AG04450 (cell line): ENCODE data around the gene DPY30. TPM values are rescaled to one million over a fixed set of nuclear protein-coding genes. Genes with fewer than 3 reads are reported as not detected.
"Not testable (repeated sequence)": the region's sequence is repeated elsewhere in the genome, so short reads cannot be mapped to it uniquely, and the experiment has no call there.

Experiments used
- CTCF ChIA-PET: fragments of 300-600, 350-600 bp; formaldehyde crosslinking; extraction: SDS; loops from one replicate; lab custom pipeline; 2022; ENCODE audit warnings: antibody characterized with exemption, inconsistent platforms; lab: Charles Lee
- POLR2A ChIA-PET: fragments of 350-600 bp; formaldehyde crosslinking; extraction: SDS; loops from one replicate; lab custom pipeline; 2021; ENCODE audit warnings: antibody characterized with exemption, inconsistent platforms; lab: Yijun Ruan, JAX
- DNase-seq: peaks from one replicate; pipeline ENCODE4 v3.0.0-alpha.2; 2011; ENCODE audit warnings: low read depth, low spot score
- H3K27ac ChIP-seq: one replicate; pipeline ENCODE4 v1.5.1; 2012; ENCODE audit warnings: low read depth, low read length, control low read depth
- H3K27me3 ChIP-seq: one replicate; pipeline ENCODE4 v1.6.0; 2012; ENCODE audit warnings: low read length; ENCODE audit not compliant: control insufficient read depth, insufficient read depth
- H3K4me3 ChIP-seq: 2 replicates; pipeline ENCODE4 v1.5.1; 2011; ENCODE audit warnings: mild to moderate bottlenecking, low read depth, low read length, control low read depth
- H3K9me3 ChIP-seq: 2 replicates; pipeline ENCODE4 v1.5.1; 2012; ENCODE audit warnings: low read length; ENCODE audit not compliant: control insufficient read depth, insufficient read depth
- polyA plus RNA-seq: library from polyadenylated mRNA; depleted of rRNA; stranded (reverse); fragments of >200 nt; gene quantifications from 2 replicates; pipeline ENCODE4 v1.2.3, GENCODE V29; 2011
- TF ChIP-seq, protein P1 (sequence below): IDR thresholded peaks from 2 replicates; pipeline ENCODE4 v1.5.1; 2011; ENCODE audit warnings: low read depth, low read length, control low read depth, inconsistent platforms

DPY30 gene
- polyA plus RNA-seq, 1 experiment: 104 TPM

GRCh38 chr2:32060266-32060665 lies 20.7 kb upstream of the DPY30 start:
- DNase-seq: no peak
- Histone ChIP-seq H3K9me3 (no peaks in the 10 kb centered on the region; the same call in 1 of the 2 replicates), H3K27me3 (no peaks in the 10 kb centered on the region), H3K27ac (no peak overlapping the region), H3K4me3 (no peak overlapping the region)
- CTCF ChIA-PET: no interaction called here
- POLR2A ChIA-PET: no interaction called here
- TF ChIP-seq, protein P1, sequence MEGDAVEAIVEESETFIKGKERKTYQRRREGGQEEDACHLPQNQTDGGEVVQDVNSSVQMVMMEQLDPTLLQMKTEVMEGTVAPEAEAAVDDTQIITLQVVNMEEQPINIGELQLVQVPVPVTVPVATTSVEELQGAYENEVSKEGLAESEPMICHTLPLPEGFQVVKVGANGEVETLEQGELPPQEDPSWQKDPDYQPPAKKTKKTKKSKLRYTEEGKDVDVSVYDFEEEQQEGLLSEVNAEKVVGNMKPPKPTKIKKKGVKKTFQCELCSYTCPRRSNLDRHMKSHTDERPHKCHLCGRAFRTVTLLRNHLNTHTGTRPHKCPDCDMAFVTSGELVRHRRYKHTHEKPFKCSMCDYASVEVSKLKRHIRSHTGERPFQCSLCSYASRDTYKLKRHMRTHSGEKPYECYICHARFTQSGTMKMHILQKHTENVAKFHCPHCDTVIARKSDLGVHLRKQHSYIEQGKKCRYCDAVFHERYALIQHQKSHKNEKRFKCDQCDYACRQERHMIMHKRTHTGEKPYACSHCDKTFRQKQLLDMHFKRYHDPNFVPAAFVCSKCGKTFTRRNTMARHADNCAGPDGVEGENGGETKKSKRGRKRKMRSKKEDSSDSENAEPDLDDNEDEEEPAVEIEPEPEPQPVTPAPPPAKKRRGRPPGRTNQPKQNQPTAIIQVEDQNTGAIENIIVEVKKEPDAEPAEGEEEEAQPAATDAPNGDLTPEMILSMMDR: no peak

GRCh38 chr2:32058130-32058529 lies 18.5 kb upstream of the DPY30 start:
- no peak for DNase-seq
- Histone ChIP-seq H3K9me3 (no peaks in the 10 kb centered on the region), H3K4me3 (no peak overlapping the region), H3K27ac (no peak overlapping the region), H3K27me3 (no peaks in the 10 kb centered on the region)
- ChIA-PET POLR2A (no interaction called here), CTCF (no interaction called here)
- TF ChIP-seq, protein P1: no peak

DNA sequence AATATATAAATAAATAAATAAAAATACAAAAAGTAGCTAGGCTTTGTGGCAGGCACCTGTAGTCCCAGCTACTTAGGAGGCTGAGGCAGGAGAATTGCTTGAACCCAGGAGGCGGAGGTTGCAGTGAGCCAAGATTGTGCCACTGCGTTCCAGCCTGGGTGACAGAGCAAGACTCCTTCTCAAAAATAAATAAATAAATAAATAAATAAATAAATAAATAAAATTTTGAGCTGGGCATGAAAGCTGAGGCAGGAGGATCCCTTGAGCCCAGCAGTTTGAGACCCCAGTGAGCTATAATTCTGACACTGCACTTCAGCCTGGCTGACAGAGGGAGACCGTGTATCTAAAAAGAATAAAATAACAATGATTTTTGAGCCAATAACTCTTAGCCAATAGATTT lies 15.0 kb upstream of the DPY30 start:
- H3K4me3 ChIP-seq, H3K27ac ChIP-seq, DNase-seq, H3K9me3 ChIP-seq, H3K27me3 ChIP-seq: not testable (repeated sequence)
- ChIA-PET CTCF (interaction anchor here (0.6 to 1.2 kb wide), 2 partner anchors 13 to 15 kb away, joined by 3 read pairs; partner anchors contain the start of gene DPY30), POLR2A (interaction anchor here (0.8 kb wide), 1 partner anchor 15 kb away, joined by 3 read pairs; the partner anchor contains the start of gene DPY30)

GRCh38 chr2:32051836-32052439 lies 12.3 kb upstream of the DPY30 start:
- no peak for DNase-seq
- no peaks in the 10 kb centered on the region for H3K9me3 ChIP-seq
- H3K4me3 ChIP-seq: no peak overlapping the region
- ChIA-PET CTCF (interaction anchor here (0.6 kb wide), 1 partner anchor 9 kb away, joined by 7 read pairs; no protein-coding TSS in a partner anchor), POLR2A (no interaction called here)
- TF ChIP-seq, protein P1: no peak
- no peak overlapping the region for H3K27ac ChIP-seq
- no peaks in the 10 kb centered on the region for H3K27me3 ChIP-seq

- no peak overlapping the region for H3K27ac ChIP-seq
- ChIA-PET POLR2A (no interaction called here), CTCF (no interaction called here)
- no peaks in the 10 kb centered on the region for H3K9me3 ChIP-seq
- TF ChIP-seq, protein P1: no peak
- H3K27me3 ChIP-seq: no peaks in the 10 kb centered on the region
- no peak for DNase-seq
- no peak overlapping the region for H3K4me3 ChIP-seq
Observed at GRCh38 chr2:32043561-32043960, 4.0 kb upstream of the DPY30 start.

- H3K27ac ChIP-seq, CTCF ChIA-PET, H3K9me3 ChIP-seq, H3K27me3 ChIP-seq, POLR2A ChIA-PET, DNase-seq, H3K4me3 ChIP-seq: not testable (repeated sequence)
Observed at GRCh38 chr2:32034198-32034887, 5.3 kb downstream of the DPY30 start.

DNA sequence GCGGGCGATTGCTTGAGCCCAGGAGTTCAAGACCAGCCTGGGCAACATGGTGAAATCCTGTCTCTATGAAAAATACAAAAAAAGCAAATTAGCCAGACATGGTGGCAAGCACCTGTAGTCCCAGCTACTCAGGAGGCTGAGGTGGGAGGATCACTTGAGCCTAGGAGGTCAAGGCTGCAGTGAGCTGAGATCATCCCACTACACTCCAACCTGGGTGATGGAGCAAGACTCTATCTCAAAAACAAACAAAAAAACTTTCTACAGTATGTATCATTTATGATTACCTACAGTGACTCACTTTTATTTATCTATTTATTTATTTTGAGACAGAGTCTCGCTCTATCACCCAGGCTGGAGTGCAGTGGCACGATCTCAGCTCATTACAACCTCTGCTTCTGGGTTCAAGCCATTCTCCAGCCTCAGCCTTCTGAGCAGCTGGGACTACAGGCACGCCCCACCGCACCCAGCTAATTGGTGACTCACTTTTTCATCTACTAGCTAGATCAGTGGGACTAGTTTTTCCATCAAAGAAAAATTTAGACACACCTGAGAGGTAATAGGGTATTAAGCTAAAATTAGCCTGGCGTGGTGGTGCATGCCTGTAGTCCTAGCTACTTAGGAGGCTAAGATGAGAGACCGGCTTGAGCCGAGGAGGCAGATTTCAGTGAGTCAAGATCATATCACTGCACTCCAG lies 20.7 kb downstream of the DPY30 start:
- H3K4me3 ChIP-seq, H3K27me3 ChIP-seq, H3K9me3 ChIP-seq, H3K27ac ChIP-seq, DNase-seq, POLR2A ChIA-PET: not testable (repeated sequence)
- CTCF ChIA-PET: interaction anchor here (0.7 kb wide), 1 partner anchor 161 kb away, joined by 3 read pairs; no protein-coding TSS in a partner anchor
